B cell (primary cell): ENCODE data around the gene FAM53B. TPM values are rescaled to one million over a fixed set of nuclear protein-coding genes. Genes with fewer than 3 reads are reported as not detected.

Experiments used
- ATAC-seq: fragments of 200-7000 bp; cut with Tn5 transposase; one replicate; pipeline ENCODE4 v1.10.0; 2021; ENCODE audit warnings: low read depth, mild to moderate bottlenecking, moderate number of reproducible peaks, moderate library complexity
- CTCF ChIA-PET: fragments of 350-600 bp; sonication (Branson Sonifier 250); formaldehyde crosslinking; loops from one replicate; lab custom pipeline; 2021; ENCODE audit warnings: antibody characterized with exemption, inconsistent platforms; lab: Charles Lee
- POLR2A ChIA-PET: fragments of 350-600 bp; sonication (Branson Sonifier 250); formaldehyde crosslinking; loops from one replicate; lab custom pipeline; 2021; ENCODE audit warnings: antibody characterized with exemption; lab: Charles Lee
- DNase-seq: peaks from one replicate; pipeline ENCODE4 v3.0.0; 2013
- H2AFZ ChIP-seq: 2 replicates; pipeline ENCODE4 v1.6.1; 2012; ENCODE audit warnings: mild to moderate bottlenecking, low read depth, low read length; ENCODE audit not compliant: insufficient read depth, poor library complexity, severe bottlenecking
- H3K27ac ChIP-seq, 2 donors: 1 replicate in 1 of 2; 2 replicates in 1 of 2; pipeline ENCODE4 v1.5.1; 2012 to 2013; ENCODE audit warnings: low read length in 2 of 2, mild to moderate bottlenecking in 2 of 2, moderate library complexity in 1 of 2
- H3K27me3 ChIP-seq, 4 experiments: fragments of 200-600 bp in 1 of 4; sonication (generic) in 1 of 4; replicated peaks in 1 of 4; 1 replicate in 2 of 4; 2 replicates in 2 of 4; pipeline versions ENCODE4 v1.6.1 to v1.7.0; 2013 to 2016; ENCODE audit warnings: low read length in 3 of 4, mild to moderate bottlenecking in 2 of 4, mixed read lengths in 1 of 4, moderate library complexity in 1 of 4; ENCODE audit not compliant: insufficient read depth in 4 of 4, control insufficient read depth in 3 of 4; ENCODE audit errors: control extremely low read depth in 1 of 4
- H3K36me3 ChIP-seq, 2 experiments: replicated peaks in 1 of 2; 1 replicate in 1 of 2; 2 replicates in 1 of 2; pipeline versions ENCODE4 v1.6.1 to v1.7.1; 2013; ENCODE audit warnings: low read length in 1 of 2; ENCODE audit not compliant: insufficient read depth in 2 of 2, control insufficient read depth in 1 of 2; ENCODE audit errors: control extremely low read depth in 1 of 2, extremely low read depth in 1 of 2
- H3K4me1 ChIP-seq, 2 donors: fragments of 200-600 bp in 1 of 2; sonication (generic) in 1 of 2; 1 replicate in 1 of 2; 2 replicates in 1 of 2; pipeline versions ENCODE4 v1.5.1 to v1.6.1; 2013 to 2017; ENCODE audit warnings: low read length in 2 of 2; ENCODE audit not compliant: control insufficient read depth in 2 of 2, insufficient read depth in 2 of 2
- H3K4me2 ChIP-seq: replicated peaks from 2 replicates; pipeline ENCODE3; 2012; ENCODE audit warnings: mild to moderate bottlenecking, low read depth, low read length; ENCODE audit not compliant: poor library complexity, severe bottlenecking
- H3K4me3 ChIP-seq, 5 experiments: fragments of 200-600 bp in 1 of 5; sonication (generic) in 1 of 5; 1 replicate in 3 of 5; 2 replicates in 2 of 5; pipeline versions ENCODE4 v1.5.1 to v1.7.0; 2011 to 2016; ENCODE audit warnings: low read length in 4 of 5, mild to moderate bottlenecking in 4 of 5, low read depth in 2 of 5, control low read depth in 1 of 5, moderate library complexity in 1 of 5; ENCODE audit not compliant: insufficient read depth in 1 of 5; ENCODE audit errors: control extremely low read depth in 1 of 5, extremely low read depth in 1 of 5
- H3K79me2 ChIP-seq: fragments of 200-600 bp; sonication (generic); one replicate; pipeline ENCODE4 v1.6.0; 2016; ENCODE audit warnings: low read length; ENCODE audit not compliant: control insufficient read depth, insufficient read depth
- H3K9ac ChIP-seq: fragments of 200-600 bp; sonication (generic); 2 replicates; pipeline ENCODE4 v1.6.1; 2017; ENCODE audit warnings: mild to moderate bottlenecking, low read length, moderate library complexity
- H3K9me3 ChIP-seq, 3 donors: one replicate each; pipeline versions ENCODE4 v1.6.1 to v1.7.1; 2013; ENCODE audit warnings: low read length in 2 of 3; ENCODE audit not compliant: control insufficient read depth in 2 of 3, insufficient read depth in 1 of 3; ENCODE audit errors: control extremely low read depth in 1 of 3
- H4K20me1 ChIP-seq: 2 replicates; pipeline ENCODE4 v1.6.0; 2012; ENCODE audit warnings: mild to moderate bottlenecking, low read length; ENCODE audit not compliant: insufficient read depth, control insufficient read depth, poor library complexity, severe bottlenecking
- H3K27ac Mint-ChIP-seq: one replicate; pipeline ENCODE4 v1.8.0; 2021; ENCODE audit warnings: mixed read lengths
- H3K27me3 Mint-ChIP-seq: one replicate; pipeline ENCODE4 v1.8.0; 2021; ENCODE audit warnings: mixed read lengths
- H3K4me1 Mint-ChIP-seq: one replicate; pipeline ENCODE4 v1.8.0; 2021; ENCODE audit warnings: mixed read lengths
- H3K4me3 Mint-ChIP-seq: one replicate; pipeline ENCODE4 v1.8.0; 2021; ENCODE audit warnings: mixed read lengths
- H3K9me3 Mint-ChIP-seq: one replicate; pipeline ENCODE4 v1.8.0; 2022; ENCODE audit warnings: mixed read lengths; ENCODE audit not compliant: insufficient read depth
- CTCF ChIP-seq: fragments of 200-600 bp; IDR thresholded peaks from one replicate; pipeline ENCODE4 v1.8.0; 2022; ENCODE audit warnings: antibody characterized with exemption, mild to moderate bottlenecking
- EZH2 ChIP-seq: IDR thresholded peaks from 2 replicates; pipeline ENCODE4 v1.6.1; 2012; ENCODE audit warnings: borderline replicate concordance, low read depth, mild to moderate bottlenecking, moderate library complexity, low read length; ENCODE audit not compliant: insufficient read depth, poor library complexity, severe bottlenecking
- WGBS: methylation state at CpG from one replicate; pipeline ENCODE4 v1.1.5; 2013; ENCODE audit warnings: missing lambda C conversion rate; ENCODE audit not compliant: insufficient coverage; 5-methylcytosine and 5-hydroxymethylcytosine counted together
- intact Hi-C: fragments of 100-400 bp; cut with micrococcal nuclease; formaldehyde crosslinking; loops from one replicate; pipeline ENCODE4 v1.10.0; 2022
- polyA plus RNA-seq: library from polyadenylated mRNA; depleted of rRNA; stranded (reverse); fragments of >200 nt; gene quantifications from 2 replicates; pipeline ENCODE4 v1.2.3, GENCODE V29; 2012
- total RNA-seq, 2 donors: library from RNA; stranded (reverse); fragments of 120-200 nt in 1 of 2; gene quantifications; 1 replicate in 1 of 2; 2 replicates in 1 of 2; pipeline versions ENCODE4 v1.2.3 to v1.2.4, GENCODE V29; 2013 to 2022

Gene FAM53B
- total and polyA plus RNA-seq, 2 donors (not counting 1 experiment from before 2014, with no cell fraction given), result 51.2 to 186 TPM

- peaks cover 98% of the 10 kb centered on the region for H4K20me1 ChIP-seq
- no peaks in the 10 kb centered on the region for H3K27me3 Mint-ChIP-seq
- TF ChIP-seq CTCF, result no peak
- no peak for TF ChIP-seq EZH2
- peaks cover 78% of the 10 kb centered on the region for H3K4me1 Mint-ChIP-seq
- H3K9me3 Mint-ChIP-seq, result no peaks in the 10 kb centered on the region
- H3K9ac ChIP-seq, result no peak overlapping the region
- WGBS, result 91% methylated on average over 14 of the region's 15 CpGs
- ATAC-seq (no peak), DNase-seq (no peak)
- no peak overlapping the region for H3K4me3 ChIP-seq
- H3K4me2 ChIP-seq, result no peak overlapping the region
- peak overlapping the region; percentile 67 for H3K27ac Mint-ChIP-seq
- peaks cover 32 to 83% of the 10 kb centered on the region in 2 donors for H3K4me1 ChIP-seq
- CTCF ChIA-PET, result interaction anchor here (0.9 to 3.4 kb wide), 5 partner anchors 10 to 138 kb away, joined by 3 to 12 read pairs (median 3); no protein-coding TSS in a partner anchor
- H3K27ac ChIP-seq, result peak overlapping the region in 1 of 2 donors; percentile 36
- POLR2A ChIA-PET, result no interaction called here
- no peaks in the 10 kb centered on the region for H3K9me3 ChIP-seq
- H2AFZ ChIP-seq, result no peak overlapping the region
- H3K4me3 Mint-ChIP-seq, result no peak overlapping the region
- H3K36me3 ChIP-seq, result peaks cover 0 to 98% of the 10 kb centered on the region in 2 experiments
- intact Hi-C loops, result no loop called here
- H3K79me2 ChIP-seq, result peaks cover 100% of the 10 kb centered on the region
- no peaks in the 10 kb centered on the region for H3K27me3 ChIP-seq
Observed at GRCh38 chr10:124676416-124677062, 67.6 kb downstream of the FAM53B start.

- Histone ChIP-seq H3K36me3 (peaks cover 0 to 97% of the 10 kb centered on the region in 2 experiments), H3K9ac (no peak overlapping the region), H3K27ac (peak overlapping the region in 1 of 2 donors; percentile 36), H3K79me2 (peaks cover 100% of the 10 kb centered on the region), H4K20me1 (peaks cover 99% of the 10 kb centered on the region), H3K9me3 (no peaks in the 10 kb centered on the region), H3K4me2 (no peak overlapping the region), H3K4me1 (peaks cover 39 to 86% of the 10 kb centered on the region in 2 donors), H3K4me3 (no peak overlapping the region), H3K27me3 (no peaks in the 10 kb centered on the region), H2AFZ (no peak overlapping the region)
- ChIA-PET POLR2A (no interaction called here), CTCF (interaction anchor here (1.2 to 3.4 kb wide), 4 partner anchors 12 to 137 kb away, joined by 3 to 12 read pairs (median 6); no protein-coding TSS in a partner anchor)
- DNase-seq (no peak), ATAC-seq (no peak)
- WGBS, result 91% methylated on average over 4 of the region's 4 CpGs
- intact Hi-C loops, result no loop called here
- no peak for TF ChIP-seq CTCF
- peak overlapping the region; percentile 67 for H3K27ac Mint-ChIP-seq
- H3K4me1 Mint-ChIP-seq, result peaks cover 81% of the 10 kb centered on the region
- H3K4me3 Mint-ChIP-seq, result no peak overlapping the region
- H3K27me3 Mint-ChIP-seq, result no peaks in the 10 kb centered on the region
- H3K9me3 Mint-ChIP-seq, result no peaks in the 10 kb centered on the region
Observed at GRCh38 chr10:124675824-124676223, 68.4 kb downstream of the FAM53B start.
